ENCODE measurements around the gene ATL3. TPM values are rescaled to one million over a fixed set of nuclear protein-coding genes. Genes with fewer than 3 reads are reported as not detected.

ATL3 gene
- total and polyA plus RNA-seq, 2 of the 13 experiments (the other 11 are each of a cell fraction or from before 2014, with no cell fraction given), result not detected

GRCh38 chr11:63592975-63593395, 78.2 kb downstream of the ATL3 start (continued):
- TF ChIP-seq HMGXB4 (CRISPR knock-in tag; IDR thresholded peaks at IDR 0.05; ENCODE audit: borderline replicate concordance in 1 of 2, low read depth in 1 of 2), result no peak
- peak; percentile 75 for TF ChIP-seq CTCF (CRISPR knock-in tag; IDR thresholded peaks at IDR 0.05)
- no peak for TF ChIP-seq ZNF569 (CRISPR knock-in tag; IDR thresholded peaks at IDR 0.05; ENCODE audit: borderline replicate concordance)
- no peak for TF ChIP-seq PPARG (CRISPR knock-in tag; conservative IDR thresholded peaks at IDR 0.05)
- no peak for TF ChIP-seq HDAC1 (CRISPR knock-in tag; IDR thresholded peaks at IDR 0.05)
- no peak for TF ChIP-seq ZNF580 (CRISPR knock-in tag; IDR thresholded peaks at IDR 0.05; ENCODE audit: borderline replicate concordance, low read depth)
- TF ChIP-seq MXD3 (CRISPR knock-in tag; IDR thresholded peaks at IDR 0.05), result no peak
- peak; percentile 37; the same call in 1 of the 2 replicates for TF ChIP-seq ZNF331 (CRISPR knock-in tag; IDR thresholded peaks at IDR 0.05)
- peak; percentile 31 to 83 for TF ChIP-seq REST (IDR thresholded peaks at IDR 0.05; ENCODE audit: borderline replicate concordance in 1 of 2, low read depth in 1 of 2, low read length in 2 of 2)
- TF ChIP-seq POLR2A (IDR thresholded peaks at IDR 0.05; ENCODE audit: insufficient read depth in 1 of 2, low read depth in 2 of 2, low read length in 2 of 2), result no peak
- no peak for TF ChIP-seq NCOA5 (CRISPR knock-in tag; IDR thresholded peaks at IDR 0.05)
- no peak for TF ChIP-seq HIC2 (CRISPR knock-in tag; IDR thresholded peaks at IDR 0.05; ENCODE audit: low read depth)
- TF ChIP-seq MLXIP (CRISPR knock-in tag; IDR thresholded peaks at IDR 0.05; ENCODE audit: borderline replicate concordance), result no peak
- peak; percentile 96 for TF ChIP-seq SMC3 (IDR thresholded peaks at IDR 0.05; ENCODE audit: low read length)
- no peak for TF ChIP-seq CENPBD1 (CRISPR knock-in tag; IDR thresholded peaks at IDR 0.05; ENCODE audit: borderline replicate concordance, low read depth)

All from HepG2 (cell line).